HepG2 (cell line): ENCODE measurements around the gene AAMP. TPM values are rescaled to one million over a fixed set of nuclear protein-coding genes. Genes with fewer than 3 reads are reported as not detected.

ENCODE experiments used
- AKAP8 ChIP-seq: sonication (generic); formaldehyde crosslinking; IDR thresholded peaks from 2 replicates; pipeline ENCODE4 v1.5.1; 2020; ENCODE audit warnings: mild to moderate bottlenecking, missing genetic modification reagents
- ATRX ChIP-seq: sonication (generic); formaldehyde crosslinking; IDR thresholded peaks from 2 replicates; pipeline ENCODE4 v1.4.0; 2020; ENCODE audit warnings: missing genetic modification reagents, borderline replicate concordance
- CEBPG ChIP-seq: IDR thresholded peaks from 2 replicates; pipeline ENCODE4 v1.6.1; 2016
- CHCHD3 ChIP-seq: sonication (generic); formaldehyde crosslinking; IDR thresholded peaks from 2 replicates; pipeline ENCODE4 v1.8.0; 2022; ENCODE audit warnings: mild to moderate bottlenecking, missing genetic modification reagents, moderate library complexity
- ETV6 ChIP-seq: sonication (generic); formaldehyde crosslinking; conservative IDR thresholded peaks from 2 replicates; pipeline ENCODE4 v1.4.0; 2020; ENCODE audit warnings: missing genetic modification reagents
- MAZ ChIP-seq, 2 experiments: sonication (generic) in 1 of 2; formaldehyde crosslinking in 1 of 2; IDR thresholded peaks; 2 replicates each; pipeline versions ENCODE4 v1.5.0 to v1.6.1; 2012 to 2020; ENCODE audit warnings: low read depth in 2 of 2, mild to moderate bottlenecking in 2 of 2, borderline replicate concordance in 1 of 2, improper control_type of control experiment in 1 of 2, low read length in 1 of 2, missing genetic modification reagents in 1 of 2, moderate library complexity in 1 of 2
- NAIF1 ChIP-seq: sonication (generic); formaldehyde crosslinking; IDR thresholded peaks from 2 replicates; pipeline ENCODE4 v1.5.0; 2020; ENCODE audit warnings: mild to moderate bottlenecking, missing genetic modification reagents, borderline replicate concordance
- NPAS2 ChIP-seq: sonication (generic); formaldehyde crosslinking; IDR thresholded peaks from 2 replicates; pipeline ENCODE4 v1.8.0; 2022; ENCODE audit warnings: mild to moderate bottlenecking, missing genetic modification reagents, borderline replicate concordance
- ONECUT2 ChIP-seq: sonication (generic); formaldehyde crosslinking; IDR thresholded peaks from 2 replicates; pipeline ENCODE4 v1.4.0; 2020; ENCODE audit warnings: missing genetic modification reagents
- SRSF1 ChIP-seq: fragments of 200-400 bp; formaldehyde crosslinking; optimal IDR thresholded peaks from 2 replicates; pipeline ENCODE3; 2017; ENCODE audit warnings: mild to moderate bottlenecking, low read depth, low read length, moderate library complexity
- U2AF1 ChIP-seq: fragments of 200-400 bp; formaldehyde crosslinking; optimal IDR thresholded peaks from 2 replicates; pipeline ENCODE3; 2017; ENCODE audit warnings: mild to moderate bottlenecking, low read depth, low read length
- XRCC5 ChIP-seq: fragments of 200-400 bp; formaldehyde crosslinking; optimal IDR thresholded peaks from 2 replicates; pipeline ENCODE3; 2017; ENCODE audit warnings: mild to moderate bottlenecking, low read length
- ZNF20 ChIP-seq: sonication (generic); formaldehyde crosslinking; IDR thresholded peaks from 2 replicates; pipeline ENCODE4 v1.4.0; 2020; ENCODE audit warnings: mild to moderate bottlenecking, moderate library complexity, missing genetic modification reagents
- ZNF773 ChIP-seq: sonication (generic); formaldehyde crosslinking; IDR thresholded peaks from 2 replicates; pipeline ENCODE4 v1.4.0; 2020; ENCODE audit warnings: missing genetic modification reagents, borderline replicate concordance
- polyA plus RNA-seq, 8 experiments: library from polyadenylated mRNA; depleted of rRNA in 3 of 8; stranded (reverse) in 7 of 8; unstranded in 1 of 8; fragments of >200 nt; fragmentation: Illumina TruSeq in 4 of 8; extraction: Trizol in 4 of 8; gene quantifications; 2 replicates each; pipeline versions ENCODE4 v1.2.1 to v1.2.3, GENCODE V29; 2011 to 2016; ENCODE audit warnings: low read depth in 4 of 8, missing spikeins in 1 of 8, mixed read lengths in 1 of 8; ENCODE audit not compliant: insufficient read depth in 1 of 8
- total RNA-seq, 5 experiments: library from RNA; depleted of rRNA; stranded (reverse); fragments of >200 nt; fragmentation: Illumina TruSeq; extraction: Trizol; gene quantifications; 2 replicates each; pipeline ENCODE4 v1.2.3, GENCODE V29; 2016; ENCODE audit warnings: low read depth in 1 of 5
- TF ChIP-seq, protein P1 (sequence below), 2 experiments: fragments of 450-650 bp in 1 of 2; sonication (generic) in 1 of 2; formaldehyde crosslinking; IDR thresholded peaks; 2 replicates each; pipeline versions ENCODE4 v1.5.0 to v1.8.0; 2020 to 2022; ENCODE audit warnings: mild to moderate bottlenecking in 1 of 2, missing genetic modification reagents in 1 of 2
- TF ChIP-seq, protein P2 (sequence below): IDR thresholded peaks from 2 replicates; pipeline ENCODE4 v1.6.1; 2016; ENCODE audit warnings: mild to moderate bottlenecking

The AAMP gene
- total and polyA plus RNA-seq, 2 of the 13 experiments (the other 11 are each of a cell fraction or from before 2014, with no cell fraction given) = 110 to 186 TPM

DNA sequence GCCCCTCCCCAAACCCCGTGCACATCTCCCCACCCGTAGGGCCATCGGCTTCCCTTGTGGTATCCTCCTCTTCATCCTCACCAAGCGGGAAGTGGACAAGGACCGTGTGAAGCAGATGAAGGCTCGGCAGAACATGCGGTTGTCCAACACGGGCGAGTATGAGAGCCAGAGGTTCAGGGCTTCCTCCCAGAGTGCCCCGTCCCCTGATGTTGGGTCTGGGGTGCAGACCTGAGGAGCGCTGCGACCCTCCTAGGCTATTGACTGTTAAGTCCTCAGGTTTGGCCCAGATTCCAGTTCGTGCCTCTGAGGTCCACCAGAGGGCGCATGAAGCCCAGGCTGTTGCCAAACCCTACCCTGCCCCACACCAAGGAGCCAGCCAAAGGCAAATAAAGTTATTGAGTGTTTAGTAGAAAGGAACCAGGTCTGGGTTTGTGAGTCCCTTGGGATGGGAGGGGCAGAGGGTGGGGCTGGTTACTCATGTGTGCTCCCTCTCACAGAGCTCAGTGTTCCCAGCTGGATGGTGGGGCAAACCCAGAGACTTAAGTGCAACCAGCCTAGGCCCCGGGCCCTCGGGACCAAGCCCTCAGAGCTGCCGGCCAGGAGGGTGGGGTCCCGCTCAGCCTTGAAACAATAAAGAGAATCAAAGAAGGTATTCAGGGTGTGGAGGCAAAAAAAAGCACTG is 2.7 kb upstream of the AAMP start (continued):
- no peak for TF ChIP-seq CHCHD3
- peak; percentile 72 for TF ChIP-seq CEBPG (CRISPR knock-in tag)
- TF ChIP-seq AKAP8 = peak; percentile 91
- TF ChIP-seq, protein P1, sequence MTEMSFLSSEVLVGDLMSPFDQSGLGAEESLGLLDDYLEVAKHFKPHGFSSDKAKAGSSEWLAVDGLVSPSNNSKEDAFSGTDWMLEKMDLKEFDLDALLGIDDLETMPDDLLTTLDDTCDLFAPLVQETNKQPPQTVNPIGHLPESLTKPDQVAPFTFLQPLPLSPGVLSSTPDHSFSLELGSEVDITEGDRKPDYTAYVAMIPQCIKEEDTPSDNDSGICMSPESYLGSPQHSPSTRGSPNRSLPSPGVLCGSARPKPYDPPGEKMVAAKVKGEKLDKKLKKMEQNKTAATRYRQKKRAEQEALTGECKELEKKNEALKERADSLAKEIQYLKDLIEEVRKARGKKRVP (CRISPR knock-in tag; IDR thresholded peaks at IDR 0.05) = no peak
- 0 out of 2 replicates have a peak, but pooled peaks have one; percentile 27 for TF ChIP-seq MAZ (IDR thresholded peaks at IDR 0.05; ENCODE audit: borderline replicate concordance, low read depth, low read length)
- peak; percentile 49; the same call in 1 of the 2 replicates for TF ChIP-seq MAZ (CRISPR knock-in tag; IDR thresholded peaks at IDR 0.05; ENCODE audit: low read depth)
- no peak for TF ChIP-seq ATRX (CRISPR knock-in tag)
- no peak for TF ChIP-seq NAIF1 (CRISPR knock-in tag)
- TF ChIP-seq NPAS2 (CRISPR knock-in tag) = no peak
- no peak for TF ChIP-seq ZNF20 (CRISPR knock-in tag)
- TF ChIP-seq ETV6 (CRISPR knock-in tag) = 0 out of 2 replicates have a peak, but pooled peaks have one; percentile 22
- TF ChIP-seq, protein P2, sequence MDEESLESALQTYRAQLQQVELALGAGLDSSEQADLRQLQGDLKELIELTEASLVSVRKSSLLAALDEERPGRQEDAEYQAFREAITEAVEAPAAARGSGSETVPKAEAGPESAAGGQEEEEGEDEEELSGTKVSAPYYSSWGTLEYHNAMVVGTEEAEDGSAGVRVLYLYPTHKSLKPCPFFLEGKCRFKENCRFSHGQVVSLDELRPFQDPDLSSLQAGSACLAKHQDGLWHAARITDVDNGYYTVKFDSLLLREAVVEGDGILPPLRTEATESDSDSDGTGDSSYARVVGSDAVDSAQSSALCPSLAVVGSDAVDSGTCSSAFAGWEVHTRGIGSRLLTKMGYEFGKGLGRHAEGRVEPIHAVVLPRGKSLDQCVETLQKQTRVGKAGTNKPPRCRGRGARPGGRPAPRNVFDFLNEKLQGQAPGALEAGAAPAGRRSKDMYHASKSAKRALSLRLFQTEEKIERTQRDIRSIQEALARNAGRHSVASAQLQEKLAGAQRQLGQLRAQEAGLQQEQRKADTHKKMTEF (CRISPR knock-in tag) = peak; percentile 42; the same call in 1 of the 2 replicates
- 0 out of 2 replicates have a peak, but pooled peaks have one; percentile 38 for TF ChIP-seq ONECUT2 (CRISPR knock-in tag)
- no peak for TF ChIP-seq SRSF1
- TF ChIP-seq XRCC5 = peak; percentile 95
- TF ChIP-seq ZNF773 (CRISPR knock-in tag) = no peak
- TF ChIP-seq U2AF1 = no peak
